ENCODE results near the gene LAMB2. TPM values are rescaled to one million over a fixed set of nuclear protein-coding genes. Genes with fewer than 3 reads are reported as not detected.
A peak's percentile ranks its signal among the peaks of the same experiment; 100 is the strongest.

LAMB2 gene
- total RNA-seq, 1 experiment from 2014 or later, result 121 TPM

DNA sequence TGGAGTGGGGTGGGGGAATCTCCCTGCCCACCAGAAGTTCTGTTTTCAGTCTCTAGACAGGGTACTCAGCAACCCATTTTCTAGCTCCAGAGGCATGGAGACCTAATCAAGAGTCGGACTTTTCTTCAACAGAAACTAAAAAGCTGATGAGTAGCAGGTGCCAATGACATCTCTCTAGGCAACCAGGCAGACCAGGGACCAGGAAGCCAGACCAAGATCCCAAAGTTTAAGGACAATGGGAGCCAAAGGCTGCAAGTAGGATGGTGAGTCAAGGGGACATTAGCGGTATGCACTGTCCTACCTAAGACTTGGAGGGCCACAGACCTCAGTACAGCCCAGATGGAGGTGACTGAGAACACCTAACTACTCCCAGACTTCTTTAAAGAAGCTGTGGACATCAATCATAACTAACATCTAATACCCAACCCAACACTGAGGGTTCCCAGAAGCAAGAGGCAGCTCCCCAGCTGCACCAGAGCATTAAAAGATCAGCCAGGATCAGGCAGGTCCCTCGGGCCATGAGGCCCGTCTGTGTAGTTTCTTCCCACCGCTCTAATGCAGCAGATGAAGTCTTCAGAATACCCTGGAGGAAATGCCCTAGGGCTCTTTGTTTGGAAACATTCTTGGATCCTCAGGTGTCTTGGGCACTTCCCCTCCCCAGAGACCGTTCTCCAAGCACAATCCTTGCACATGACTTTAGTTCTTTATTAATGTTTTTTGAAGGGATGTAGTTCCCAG lies 32.3 kb upstream of the LAMB2 start:
- Histone ChIP-seq H4K8ac (replicated peaks; ENCODE audit: insufficient read length, low read depth, low read length) (no peak overlapping the region), H3K4me1 (ENCODE audit: insufficient read depth, low read length) (peaks cover 4% of the 10 kb centered on the region; the same call in 1 of the 2 replicates), H3K4me2 (ENCODE audit: insufficient read depth, insufficient read length, low read length) (peak overlapping the region; percentile 86), H3K27ac (ENCODE audit: insufficient read length, low read depth, low read length) (no peak overlapping the region), H3K27me3 (ENCODE audit: insufficient read depth, low read length) (no peaks in the 10 kb centered on the region), H3K4ac (ENCODE audit: low read depth, low read length) (no peak overlapping the region; the same call in 1 of the 2 replicates), H3K79me2 (ENCODE audit: insufficient read depth, low read length) (no peaks in the 10 kb centered on the region; the same call in 1 of the 2 replicates), H4K20me1 (ENCODE audit: control insufficient read depth, insufficient read depth, insufficient read length) (no peaks in the 10 kb centered on the region), H3K9me3 (ENCODE audit: control insufficient read depth, low read depth, low read length) (no peaks in the 10 kb centered on the region), H2BK20ac (ENCODE audit: low read depth, low read length, poor library complexity, severe bottlenecking) (no peak overlapping the region), H3K23ac (ENCODE audit: insufficient read length, low read depth, low read length) (no peak overlapping the region), H3K79me1 (ENCODE audit: insufficient read depth, low read depth, low read length, poor library complexity, severe bottlenecking) (no peaks in the 10 kb centered on the region), H3K14ac (ENCODE audit: insufficient read depth, low read length) (0 out of 2 replicates have a peak overlapping the region, but pooled peaks have one; percentile 83), H2AK5ac (ENCODE audit: insufficient read length, low read length) (no peak overlapping the region), H3K56ac (ENCODE audit: insufficient read length, low read depth, low read length) (no peak overlapping the region), H3K18ac (ENCODE audit: insufficient read length, low read depth, low read length) (no peak overlapping the region), H3K23me2 (ENCODE audit: insufficient read length, low read depth, low read length, poor library complexity, severe bottlenecking) (peaks cover 15% of the 10 kb centered on the region), H2BK120ac (ENCODE audit: low read depth, low read length, poor library complexity, severe bottlenecking) (no peak overlapping the region), H4K91ac (ENCODE audit: insufficient read length, low read depth, low read length) (no peak overlapping the region), H2BK5ac (ENCODE audit: insufficient read length, low read length) (no peak overlapping the region), H2BK12ac (ENCODE audit: insufficient read length, low read depth, low read length) (no peak overlapping the region), H2BK15ac (ENCODE audit: low read depth, low read length) (no peak overlapping the region), H4K5ac (ENCODE audit: insufficient read length, low read depth, low read length) (no peak overlapping the region), H3T11ph (ENCODE audit: low read length) (no peak overlapping the region), H3K9ac (ENCODE audit: extremely low read depth, insufficient read length, low read length) (peak overlapping the region; percentile 90), H2AFZ (ENCODE audit: low read length) (no peak overlapping the region)
- DNase-seq, result no peak
- WGBS (ENCODE audit: extremely low coverage, insufficient read length, low lambda C conversion rate), result no CpG with 5 or more reads among the region's 6 CpGs
- no peaks in the 10 kb centered on the region; a peak in 1 of 5 replicates for H3K9me3 Mint-ChIP-seq
- H3K4me3 Mint-ChIP-seq, result peak overlapping the region; percentile 92 to 95
- H3K36me3 Mint-ChIP-seq (ENCODE audit: insufficient read depth in 1 of 3, low read depth in 3 of 3), result peaks cover 15 to 22% (median 16%) of the 10 kb centered on the region in 3 experiments
- H3K27me3 Mint-ChIP-seq (ENCODE audit: low read depth), result peaks cover 25% of the 10 kb centered on the region
- TF ChIP-seq, protein P1, sequence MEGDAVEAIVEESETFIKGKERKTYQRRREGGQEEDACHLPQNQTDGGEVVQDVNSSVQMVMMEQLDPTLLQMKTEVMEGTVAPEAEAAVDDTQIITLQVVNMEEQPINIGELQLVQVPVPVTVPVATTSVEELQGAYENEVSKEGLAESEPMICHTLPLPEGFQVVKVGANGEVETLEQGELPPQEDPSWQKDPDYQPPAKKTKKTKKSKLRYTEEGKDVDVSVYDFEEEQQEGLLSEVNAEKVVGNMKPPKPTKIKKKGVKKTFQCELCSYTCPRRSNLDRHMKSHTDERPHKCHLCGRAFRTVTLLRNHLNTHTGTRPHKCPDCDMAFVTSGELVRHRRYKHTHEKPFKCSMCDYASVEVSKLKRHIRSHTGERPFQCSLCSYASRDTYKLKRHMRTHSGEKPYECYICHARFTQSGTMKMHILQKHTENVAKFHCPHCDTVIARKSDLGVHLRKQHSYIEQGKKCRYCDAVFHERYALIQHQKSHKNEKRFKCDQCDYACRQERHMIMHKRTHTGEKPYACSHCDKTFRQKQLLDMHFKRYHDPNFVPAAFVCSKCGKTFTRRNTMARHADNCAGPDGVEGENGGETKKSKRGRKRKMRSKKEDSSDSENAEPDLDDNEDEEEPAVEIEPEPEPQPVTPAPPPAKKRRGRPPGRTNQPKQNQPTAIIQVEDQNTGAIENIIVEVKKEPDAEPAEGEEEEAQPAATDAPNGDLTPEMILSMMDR (conservative IDR thresholded peaks at IDR 0.05), result no peak
- peak overlapping the region; percentile 40 to 88 (median 65); a peak in 4 of 7 replicates for H3K27ac Mint-ChIP-seq
- peaks cover 15 to 19% of the 10 kb centered on the region in 2 experiments for H3K4me1 Mint-ChIP-seq
